ENCODE measurements around the gene MRPL1.
A peak's percentile ranks its signal among the peaks of the same experiment; 100 is the strongest.

MRPL1 gene

GRCh38 chr4:77817304-77818072 lies 45.1 kb upstream of the MRPL1 start:
- Histone ChIP-seq H3K4me1 (ENCODE audit: control insufficient read depth, insufficient read depth, low read length) (0 out of 2 replicates have a peak, but pooled peaks cover 3% of the 10 kb centered on the region), H3K4me3 (ENCODE audit: low read depth, low read length) (peak overlapping the region; percentile 80), H3K9me3 (ENCODE audit: control insufficient read depth, insufficient read depth, low read depth, low read length) (no peaks in the 10 kb centered on the region), H3K36me3 (ENCODE audit: control insufficient read depth in 2 of 2, insufficient read depth in 1 of 2, low read length in 2 of 2) (no peaks in the 10 kb centered on the region), H3K27ac (ENCODE audit: extremely low read depth, low read depth, low read length) (peak overlapping the region; percentile 92; the same call in 1 of the 2 replicates)
- ChIA-PET CTCF (interaction anchor here (0.6 to 1.4 kb wide), 7 partner anchors 17 to 294 kb away, joined by 3 to 5 read pairs (median 3); no protein-coding TSS in a partner anchor), POLR2A (interaction anchor here (0.5 to 1.8 kb wide), 3 partner anchors 45 to 1122 kb away, joined by 3 to 11 read pairs (median 4); partner anchors contain the start of genes MRPL1 and PAQR3)
- TF ChIP-seq ZBTB20 (tag by site-specific recombination; IDR thresholded peaks at IDR 0.05) (peak; percentile 20; the same call in 1 of the 2 replicates), ZNF664 (tag by site-specific recombination; IDR thresholded peaks at IDR 0.05) (peak; percentile 94), ZNF660 (tag by site-specific recombination; IDR thresholded peaks at IDR 0.05) (no peak)

DNA sequence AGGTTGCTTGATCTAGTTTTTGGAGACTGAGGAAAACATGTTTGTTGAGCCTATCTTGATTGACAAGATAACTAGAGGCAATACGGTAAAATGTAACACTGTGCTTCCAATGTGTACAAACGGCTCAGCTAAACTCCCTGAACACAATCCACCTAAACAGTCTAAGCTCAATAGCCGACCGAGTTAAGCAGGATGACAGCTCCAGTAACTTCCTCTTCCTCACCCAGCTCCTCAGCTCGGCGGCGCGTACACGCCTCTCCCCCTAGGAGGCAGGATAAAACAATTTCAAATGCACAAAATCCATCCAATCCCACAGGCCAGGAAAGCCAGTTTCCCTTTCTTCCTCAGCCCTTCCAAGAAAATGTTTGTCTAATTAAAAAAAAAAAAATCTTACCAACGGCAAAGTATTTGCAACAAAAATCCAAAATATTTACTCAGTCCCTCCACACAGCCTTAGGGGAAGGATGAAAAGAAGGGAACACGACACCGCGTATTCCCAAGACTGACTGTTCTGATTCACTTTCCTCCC lies 44.5 kb upstream of the MRPL1 start:
- H3K27ac ChIP-seq (ENCODE audit: extremely low read depth, low read depth, low read length), result peak overlapping the region; percentile 92
- H3K4me1 ChIP-seq (ENCODE audit: control insufficient read depth, insufficient read depth, low read length), result 0 out of 2 replicates have a peak, but pooled peaks cover 3% of the 10 kb centered on the region
- no peaks in the 10 kb centered on the region for H3K36me3 ChIP-seq (ENCODE audit: control insufficient read depth in 2 of 2, insufficient read depth in 1 of 2, low read length in 2 of 2)
- H3K4me3 ChIP-seq (ENCODE audit: low read depth, low read length), result peak overlapping the region; percentile 80
- no peaks in the 10 kb centered on the region for H3K9me3 ChIP-seq (ENCODE audit: control insufficient read depth, insufficient read depth, low read depth, low read length)
- POLR2A ChIA-PET, result interaction anchor here (0.5 to 1.8 kb wide), 3 partner anchors 44 to 1122 kb away, joined by 3 to 11 read pairs (median 4); partner anchors contain the start of genes MRPL1 and PAQR3
- CTCF ChIA-PET, result interaction anchor here (0.6 to 1.4 kb wide), 6 partner anchors 17 to 294 kb away, joined by 3 to 5 read pairs (median 4); no protein-coding TSS in a partner anchor
- no peak for TF ChIP-seq ZNF398 (tag by site-specific recombination; IDR thresholded peaks at IDR 0.05)
- TF ChIP-seq, protein P1, sequence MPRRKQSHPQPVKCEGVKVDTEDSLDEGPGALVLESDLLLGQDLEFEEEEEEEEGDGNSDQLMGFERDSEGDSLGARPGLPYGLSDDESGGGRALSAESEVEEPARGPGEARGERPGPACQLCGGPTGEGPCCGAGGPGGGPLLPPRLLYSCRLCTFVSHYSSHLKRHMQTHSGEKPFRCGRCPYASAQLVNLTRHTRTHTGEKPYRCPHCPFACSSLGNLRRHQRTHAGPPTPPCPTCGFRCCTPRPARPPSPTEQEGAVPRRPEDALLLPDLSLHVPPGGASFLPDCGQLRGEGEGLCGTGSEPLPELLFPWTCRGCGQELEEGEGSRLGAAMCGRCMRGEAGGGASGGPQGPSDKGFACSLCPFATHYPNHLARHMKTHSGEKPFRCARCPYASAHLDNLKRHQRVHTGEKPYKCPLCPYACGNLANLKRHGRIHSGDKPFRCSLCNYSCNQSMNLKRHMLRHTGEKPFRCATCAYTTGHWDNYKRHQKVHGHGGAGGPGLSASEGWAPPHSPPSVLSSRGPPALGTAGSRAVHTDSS (tag by site-specific recombination; IDR thresholded peaks at IDR 0.05), result peak; percentile 66
- no peak for TF ChIP-seq FEZF1 (tag by site-specific recombination; IDR thresholded peaks at IDR 0.05)
- no peak for TF ChIP-seq ZNF776 (tag by site-specific recombination; IDR thresholded peaks at IDR 0.05; ENCODE audit: borderline replicate concordance)
- TF ChIP-seq, protein P2, sequence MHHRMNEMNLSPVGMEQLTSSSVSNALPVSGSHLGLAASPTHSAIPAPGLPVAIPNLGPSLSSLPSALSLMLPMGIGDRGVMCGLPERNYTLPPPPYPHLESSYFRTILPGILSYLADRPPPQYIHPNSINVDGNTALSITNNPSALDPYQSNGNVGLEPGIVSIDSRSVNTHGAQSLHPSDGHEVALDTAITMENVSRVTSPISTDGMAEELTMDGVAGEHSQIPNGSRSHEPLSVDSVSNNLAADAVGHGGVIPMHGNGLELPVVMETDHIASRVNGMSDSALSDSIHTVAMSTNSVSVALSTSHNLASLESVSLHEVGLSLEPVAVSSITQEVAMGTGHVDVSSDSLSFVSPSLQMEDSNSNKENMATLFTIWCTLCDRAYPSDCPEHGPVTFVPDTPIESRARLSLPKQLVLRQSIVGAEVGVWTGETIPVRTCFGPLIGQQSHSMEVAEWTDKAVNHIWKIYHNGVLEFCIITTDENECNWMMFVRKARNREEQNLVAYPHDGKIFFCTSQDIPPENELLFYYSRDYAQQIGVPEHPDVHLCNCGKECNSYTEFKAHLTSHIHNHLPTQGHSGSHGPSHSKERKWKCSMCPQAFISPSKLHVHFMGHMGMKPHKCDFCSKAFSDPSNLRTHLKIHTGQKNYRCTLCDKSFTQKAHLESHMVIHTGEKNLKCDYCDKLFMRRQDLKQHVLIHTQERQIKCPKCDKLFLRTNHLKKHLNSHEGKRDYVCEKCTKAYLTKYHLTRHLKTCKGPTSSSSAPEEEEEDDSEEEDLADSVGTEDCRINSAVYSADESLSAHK (tag by site-specific recombination; IDR thresholded peaks at IDR 0.05), result no peak
- TF ChIP-seq ZNF660 (tag by site-specific recombination; IDR thresholded peaks at IDR 0.05), result peak; percentile 9; the same call in 1 of the 2 replicates
- no peak for TF ChIP-seq ZNF302 (tag by site-specific recombination; IDR thresholded peaks at IDR 0.05; ENCODE audit: low read depth)
- TF ChIP-seq IKZF3 (tag by site-specific recombination; IDR thresholded peaks at IDR 0.05), result peak; percentile 68
- peak; percentile 59; the same call in 1 of the 2 replicates for TF ChIP-seq ZNF2 (tag by site-specific recombination; IDR thresholded peaks at IDR 0.05)
- peak; percentile 63 for TF ChIP-seq SP2 (tag by site-specific recombination; IDR thresholded peaks at IDR 0.05)
- TF ChIP-seq ZNF24 (tag by site-specific recombination; IDR thresholded peaks at IDR 0.05), result 0 out of 2 replicates have a peak, but pooled peaks have one; percentile 49
- 0 out of 2 replicates have a peak, but pooled peaks have one; percentile 16 for TF ChIP-seq PRDM10 (tag by site-specific recombination; IDR thresholded peaks at IDR 0.05)
- TF ChIP-seq ZBTB48 (tag by site-specific recombination; IDR thresholded peaks at IDR 0.05), result no peak
- TF ChIP-seq ZNF211 (tag by site-specific recombination; IDR thresholded peaks at IDR 0.05; ENCODE audit: low read depth), result no peak
- TF ChIP-seq ZNF10 (tag by site-specific recombination; IDR thresholded peaks at IDR 0.05), result no peak
- TF ChIP-seq ZBTB20 (tag by site-specific recombination; IDR thresholded peaks at IDR 0.05), result peak; percentile 45
- peak; percentile 26; the same call in 1 of the 2 replicates for TF ChIP-seq SP7 (tag by site-specific recombination; IDR thresholded peaks at IDR 0.05)
- TF ChIP-seq ZBTB17 (tag by site-specific recombination; IDR thresholded peaks at IDR 0.05), result peak; percentile 87
- no peak for TF ChIP-seq ZNF701 (tag by site-specific recombination; IDR thresholded peaks at IDR 0.05)
- TF ChIP-seq, protein P3, sequence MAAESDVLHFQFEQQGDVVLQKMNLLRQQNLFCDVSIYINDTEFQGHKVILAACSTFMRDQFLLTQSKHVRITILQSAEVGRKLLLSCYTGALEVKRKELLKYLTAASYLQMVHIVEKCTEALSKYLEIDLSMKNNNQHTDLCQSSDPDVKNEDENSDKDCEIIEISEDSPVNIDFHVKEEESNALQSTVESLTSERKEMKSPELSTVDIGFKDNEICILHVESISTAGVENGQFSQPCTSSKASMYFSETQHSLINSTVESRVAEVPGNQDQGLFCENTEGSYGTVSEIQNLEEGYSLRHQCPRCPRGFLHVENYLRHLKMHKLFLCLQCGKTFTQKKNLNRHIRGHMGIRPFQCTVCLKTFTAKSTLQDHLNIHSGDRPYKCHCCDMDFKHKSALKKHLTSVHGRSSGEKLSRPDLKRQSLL (tag by site-specific recombination; IDR thresholded peaks at IDR 0.05), result peak; percentile 81; the same call in 1 of the 2 replicates
